HUES64 (cell line): ENCODE data around the gene CCDC192.

Source experiments
- H3K27ac ChIP-seq: 2 replicates; pipeline ENCODE4 v1.7.0; 2013; ENCODE audit warnings: low read depth, low read length, inconsistent platforms
- H3K27me3 ChIP-seq: 2 replicates; pipeline ENCODE4 v1.6.1; 2013; ENCODE audit warnings: mild to moderate bottlenecking, low read length; ENCODE audit not compliant: insufficient read depth
- H3K36me3 ChIP-seq: 2 replicates; pipeline ENCODE4 v1.6.1; 2013; ENCODE audit warnings: mild to moderate bottlenecking, low read length; ENCODE audit not compliant: insufficient read depth
- H3K4me1 ChIP-seq: 2 replicates; pipeline ENCODE4 v1.6.1; 2013; ENCODE audit warnings: mild to moderate bottlenecking, low read length, moderate library complexity; ENCODE audit not compliant: insufficient read depth
- H3K4me3 ChIP-seq: 2 replicates; pipeline ENCODE4 v1.5.1; 2013; ENCODE audit warnings: mild to moderate bottlenecking, low read length, moderate library complexity
- H3K9ac ChIP-seq: 2 replicates; pipeline ENCODE4 v1.6.1; 2013; ENCODE audit warnings: mild to moderate bottlenecking, low read depth, low read length
- H3K9me3 ChIP-seq: 2 replicates; pipeline ENCODE4 v1.6.1; 2013; ENCODE audit warnings: low read depth, low read length; ENCODE audit not compliant: insufficient read depth
- WGBS: fragments of 150-250, 120-280 bp; methylation state at CpG from one replicate; pipeline ENCODE4 v1.1.7; 2013; ENCODE audit warnings: missing lambda C conversion rate; 5-methylcytosine and 5-hydroxymethylcytosine counted together

Gene CCDC192

GRCh38 chr5:127830829-127831598 is 127.8 kb downstream of the CCDC192 start:
- no peak overlapping the region for H3K27ac ChIP-seq
- no peaks in the 10 kb centered on the region for H3K4me1 ChIP-seq
- no peaks in the 10 kb centered on the region for H3K27me3 ChIP-seq
- WGBS = 95% methylated on average over 3 of the region's 5 CpGs
- no peak overlapping the region for H3K9ac ChIP-seq
- H3K4me3 ChIP-seq = no peak overlapping the region
- no peaks in the 10 kb centered on the region for H3K9me3 ChIP-seq
- H3K36me3 ChIP-seq = no peaks in the 10 kb centered on the region

- Histone ChIP-seq H3K9ac (no peak overlapping the region), H3K27me3 (no peaks in the 10 kb centered on the region), H3K9me3 (no peaks in the 10 kb centered on the region), H3K27ac (no peak overlapping the region), H3K36me3 (no peaks in the 10 kb centered on the region), H3K4me1 (no peaks in the 10 kb centered on the region), H3K4me3 (no peak overlapping the region)
- 96% methylated on average over 5 of the region's 5 CpGs for WGBS
These were observed 128.9 kb downstream of the CCDC192 start for GRCh38 chr5:127832067-127832466.

GRCh38 chr5:127834094-127834531 is 130.9 kb downstream of the CCDC192 start:
- peaks cover 9% of the 10 kb centered on the region; the same call in 1 of the 2 replicates for H3K4me1 ChIP-seq
- H3K4me3 ChIP-seq = no peak overlapping the region
- H3K9me3 ChIP-seq = no peaks in the 10 kb centered on the region
- H3K27ac ChIP-seq = no peak overlapping the region
- no peaks in the 10 kb centered on the region for H3K36me3 ChIP-seq
- no peaks in the 10 kb centered on the region for H3K27me3 ChIP-seq
- H3K9ac ChIP-seq = no peak overlapping the region
- WGBS = 97% methylated on average over 2 of the region's 2 CpGs

- Histone ChIP-seq H3K4me3 (no peak overlapping the region), H3K9me3 (no peaks in the 10 kb centered on the region), H3K9ac (no peak overlapping the region), H3K27me3 (no peaks in the 10 kb centered on the region), H3K4me1 (peaks cover 9% of the 10 kb centered on the region; the same call in 1 of the 2 replicates), H3K27ac (no peak overlapping the region), H3K36me3 (no peaks in the 10 kb centered on the region)
- 95% methylated on average over 5 of the region's 5 CpGs for WGBS
These were observed 131.4 kb downstream of the CCDC192 start for GRCh38 chr5:127834554-127834953.

GRCh38 chr5:127838661-127839060 is 135.5 kb downstream of the CCDC192 start:
- Histone ChIP-seq H3K4me1 (peaks cover 9% of the 10 kb centered on the region; the same call in 1 of the 2 replicates), H3K27ac (no peak overlapping the region), H3K9me3 (no peaks in the 10 kb centered on the region), H3K4me3 (no peak overlapping the region), H3K36me3 (no peaks in the 10 kb centered on the region), H3K27me3 (no peaks in the 10 kb centered on the region), H3K9ac (no peak overlapping the region)
- 64% methylated on average over 3 of the region's 3 CpGs for WGBS

- Histone ChIP-seq H3K4me1 (peaks cover 9% of the 10 kb centered on the region; the same call in 1 of the 2 replicates), H3K27ac (no peak overlapping the region), H3K4me3 (no peak overlapping the region)
These were observed 135.9 kb downstream of the CCDC192 start for GRCh38 chr5:127839072-127839471.

GRCh38 chr5:127839496-127840197 is 136.5 kb downstream of the CCDC192 start:
- no peaks in the 10 kb centered on the region for H3K27me3 ChIP-seq
- H3K36me3 ChIP-seq = no peaks in the 10 kb centered on the region
- H3K9me3 ChIP-seq = no peaks in the 10 kb centered on the region
- no peak overlapping the region for H3K27ac ChIP-seq
- no peak overlapping the region for H3K9ac ChIP-seq
- H3K4me3 ChIP-seq = no peak overlapping the region
- peaks cover 14% of the 10 kb centered on the region; the same call in 1 of the 2 replicates for H3K4me1 ChIP-seq
- whole genome bisulfite sequencing = 100% methylated on average over 1 of the region's 2 CpGs

More at GRCh38 chr5:127839072-127839471, 135.9 kb downstream of the CCDC192 start:
- Histone ChIP-seq H3K27me3 (no peaks in the 10 kb centered on the region), H3K9ac (no peak overlapping the region), H3K9me3 (no peaks in the 10 kb centered on the region), H3K36me3 (no peaks in the 10 kb centered on the region)

GRCh38 chr5:127840198-127840524 is 137.0 kb downstream of the CCDC192 start:
- H3K4me1 ChIP-seq = peaks cover 16% of the 10 kb centered on the region; the same call in 1 of the 2 replicates
- no peak overlapping the region for H3K9ac ChIP-seq
- H3K9me3 ChIP-seq = no peaks in the 10 kb centered on the region
- H3K27ac ChIP-seq = no peak overlapping the region
- no peak overlapping the region for H3K4me3 ChIP-seq
- no CpG with 5 or more reads among the region's 1 CpG for WGBS
- H3K36me3 ChIP-seq = no peaks in the 10 kb centered on the region
- no peaks in the 10 kb centered on the region for H3K27me3 ChIP-seq

GRCh38 chr5:127840809-127841208 is 137.6 kb downstream of the CCDC192 start:
- Histone ChIP-seq H3K27me3 (no peaks in the 10 kb centered on the region), H3K9me3 (no peaks in the 10 kb centered on the region), H3K4me1 (peaks cover 16% of the 10 kb centered on the region; the same call in 1 of the 2 replicates), H3K27ac (no peak overlapping the region), H3K4me3 (no peak overlapping the region), H3K36me3 (no peaks in the 10 kb centered on the region), H3K9ac (no peak overlapping the region)

GRCh38 chr5:127844581-127845021 is 141.4 kb downstream of the CCDC192 start:
- no peaks in the 10 kb centered on the region for H3K9me3 ChIP-seq
- no peak overlapping the region for H3K4me3 ChIP-seq
- WGBS = 80% methylated on average over 7 of the region's 7 CpGs
- no peak overlapping the region for H3K9ac ChIP-seq
- H3K27me3 ChIP-seq = no peaks in the 10 kb centered on the region
- H3K36me3 ChIP-seq = no peaks in the 10 kb centered on the region
- no peak overlapping the region for H3K27ac ChIP-seq
- H3K4me1 ChIP-seq = peaks cover 7% of the 10 kb centered on the region; the same call in 1 of the 2 replicates

- Histone ChIP-seq H3K4me3 (no peak overlapping the region), H3K9me3 (no peaks in the 10 kb centered on the region), H3K27ac (no peak overlapping the region), H3K9ac (no peak overlapping the region), H3K27me3 (no peaks in the 10 kb centered on the region), H3K4me1 (peaks cover 7% of the 10 kb centered on the region; the same call in 1 of the 2 replicates), H3K36me3 (no peaks in the 10 kb centered on the region)
- WGBS = 94% methylated on average over 2 of the region's 2 CpGs
These were observed 143.7 kb downstream of the CCDC192 start for GRCh38 chr5:127846884-127847283.
